HepG2 (cell line): ENCODE data around the gene EGFLAM.

ENCODE experiments used
- FOXK2 ChIP-seq: fragments of 450-650 bp; IDR thresholded peaks from 2 replicates; pipeline ENCODE4 v1.6.1; 2016
- ZNF24 ChIP-seq: fragments of 450-650 bp; IDR thresholded peaks from 2 replicates; pipeline ENCODE4 v1.6.1; 2017; ENCODE audit warnings: antibody characterized with exemption, mild to moderate bottlenecking

DNA sequence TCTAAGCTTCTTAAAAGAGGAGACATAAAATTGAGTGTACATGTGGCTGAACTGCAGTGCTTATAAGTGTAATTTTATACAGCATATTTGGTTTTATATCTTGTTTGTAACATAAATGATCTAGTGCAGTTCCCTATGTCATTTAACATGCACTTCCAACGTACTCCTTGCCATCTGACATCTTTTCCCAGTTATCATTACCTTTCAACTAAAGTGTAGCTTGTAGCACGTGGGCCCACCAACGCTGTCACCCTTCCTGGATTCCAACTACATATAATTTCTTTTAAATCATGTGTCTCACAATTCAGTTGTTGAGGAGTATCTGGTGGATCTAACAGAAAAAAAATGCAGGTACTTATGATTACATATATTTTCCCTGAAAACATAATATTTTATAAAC lies 247.9 kb downstream of the EGFLAM start:
- TF ChIP-seq ZNF24: no peak
- no peak for TF ChIP-seq FOXK2
